Osteoblast (primary cell): ENCODE data around the gene SPTBN1. TPM values are rescaled to one million over a fixed set of nuclear protein-coding genes. Genes with fewer than 3 reads are reported as not detected.

Source experiments
- DNase-seq: peaks from one replicate; pipeline ENCODE4 v3.0.0; 2011; ENCODE audit warnings: low spot score, mixed read lengths; ENCODE audit not compliant: insufficient read length; ENCODE audit errors: missing footprints
- H2AFZ ChIP-seq: 2 replicates; pipeline ENCODE4 v1.6.0; 2011; ENCODE audit warnings: mild to moderate bottlenecking, low read length
- H3K27ac ChIP-seq: 2 replicates; pipeline ENCODE4 v1.5.1; 2011; ENCODE audit warnings: mild to moderate bottlenecking, low read depth, low read length, moderate library complexity
- H3K27me3 ChIP-seq: 2 replicates; pipeline ENCODE4 v1.6.0; 2012; ENCODE audit warnings: mild to moderate bottlenecking, control low read depth, inconsistent platforms, low read length, moderate library complexity; ENCODE audit not compliant: insufficient read depth
- H3K36me3 ChIP-seq: 2 replicates; pipeline ENCODE4 v1.5.1; 2011; ENCODE audit warnings: mild to moderate bottlenecking, low read length, control low read depth, moderate library complexity; ENCODE audit not compliant: insufficient read depth
- H3K4me1 ChIP-seq: 2 replicates; pipeline ENCODE4 v1.5.1; 2011; ENCODE audit warnings: mild to moderate bottlenecking, low read length, control low read depth, moderate library complexity; ENCODE audit not compliant: insufficient read depth
- H3K4me2 ChIP-seq: 2 replicates; pipeline ENCODE4 v1.6.0; 2011; ENCODE audit warnings: mild to moderate bottlenecking, low read length; ENCODE audit not compliant: insufficient read depth
- H3K4me3 ChIP-seq: fragments of 200-600 bp; sonication (generic); 3 replicates; pipeline ENCODE4 v1.5.1; 2012; ENCODE audit warnings: mild to moderate bottlenecking, low read length, inconsistent platforms; ENCODE audit not compliant: insufficient read depth
- H3K79me2 ChIP-seq: 2 replicates; pipeline ENCODE4 v1.6.0; 2012; ENCODE audit warnings: mild to moderate bottlenecking, low read length, control low read depth, inconsistent platforms; ENCODE audit not compliant: insufficient read depth
- H3K9me3 ChIP-seq: 2 replicates; pipeline ENCODE4 v1.5.1; 2011; ENCODE audit warnings: low read depth, low read length, control low read depth
- H4K20me1 ChIP-seq: 2 replicates; pipeline ENCODE4 v1.6.0; 2012; ENCODE audit warnings: mild to moderate bottlenecking, low read length, control low read depth; ENCODE audit not compliant: insufficient read depth
- total RNA-seq: library from RNA; depleted of rRNA; stranded (reverse); fragments of >200 nt; gene quantifications from 2 replicates; pipeline ENCODE4 v1.2.3, GENCODE V29; 2012
- TF ChIP-seq, protein P1 (sequence below): IDR thresholded peaks from 2 replicates; pipeline ENCODE4 v1.5.1; 2011; ENCODE audit warnings: mild to moderate bottlenecking, low read depth, low read length, moderate library complexity; ENCODE audit errors: extremely low read depth

The SPTBN1 gene
- total RNA-seq, 1 donor: 249 TPM

- TF ChIP-seq, protein P1, sequence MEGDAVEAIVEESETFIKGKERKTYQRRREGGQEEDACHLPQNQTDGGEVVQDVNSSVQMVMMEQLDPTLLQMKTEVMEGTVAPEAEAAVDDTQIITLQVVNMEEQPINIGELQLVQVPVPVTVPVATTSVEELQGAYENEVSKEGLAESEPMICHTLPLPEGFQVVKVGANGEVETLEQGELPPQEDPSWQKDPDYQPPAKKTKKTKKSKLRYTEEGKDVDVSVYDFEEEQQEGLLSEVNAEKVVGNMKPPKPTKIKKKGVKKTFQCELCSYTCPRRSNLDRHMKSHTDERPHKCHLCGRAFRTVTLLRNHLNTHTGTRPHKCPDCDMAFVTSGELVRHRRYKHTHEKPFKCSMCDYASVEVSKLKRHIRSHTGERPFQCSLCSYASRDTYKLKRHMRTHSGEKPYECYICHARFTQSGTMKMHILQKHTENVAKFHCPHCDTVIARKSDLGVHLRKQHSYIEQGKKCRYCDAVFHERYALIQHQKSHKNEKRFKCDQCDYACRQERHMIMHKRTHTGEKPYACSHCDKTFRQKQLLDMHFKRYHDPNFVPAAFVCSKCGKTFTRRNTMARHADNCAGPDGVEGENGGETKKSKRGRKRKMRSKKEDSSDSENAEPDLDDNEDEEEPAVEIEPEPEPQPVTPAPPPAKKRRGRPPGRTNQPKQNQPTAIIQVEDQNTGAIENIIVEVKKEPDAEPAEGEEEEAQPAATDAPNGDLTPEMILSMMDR: no peak
- Histone ChIP-seq H4K20me1 (no peaks in the 10 kb centered on the region), H3K4me1 (peaks cover 41% of the 10 kb centered on the region), H3K79me2 (no peaks in the 10 kb centered on the region), H3K4me2 (peak overlapping the region; percentile 64), H2AFZ (no peak overlapping the region), H3K27me3 (no peaks in the 10 kb centered on the region), H3K4me3 (peak overlapping the region; percentile 22), H3K36me3 (no peaks in the 10 kb centered on the region), H3K27ac (no peak overlapping the region), H3K9me3 (no peaks in the 10 kb centered on the region)
- no peak for DNase-seq
These were observed 224.4 kb downstream of the SPTBN1 start for GRCh38 chr2:54680397-54681041.

- Histone ChIP-seq H3K9me3 (no peaks in the 10 kb centered on the region), H2AFZ (no peak overlapping the region), H3K4me1 (peaks cover 32% of the 10 kb centered on the region), H3K36me3 (no peaks in the 10 kb centered on the region), H3K4me2 (no peak overlapping the region), H4K20me1 (no peaks in the 10 kb centered on the region), H3K4me3 (no peak overlapping the region), H3K79me2 (no peaks in the 10 kb centered on the region), H3K27me3 (no peaks in the 10 kb centered on the region), H3K27ac (no peak overlapping the region)
- no peak for DNase-seq
- TF ChIP-seq, protein P1: no peak
These were observed 225.3 kb downstream of the SPTBN1 start for GRCh38 chr2:54681416-54681815.

- no peaks in the 10 kb centered on the region for H3K9me3 ChIP-seq
- H3K4me3 ChIP-seq: no peak overlapping the region
- no peak overlapping the region for H3K4me2 ChIP-seq
- H3K27me3 ChIP-seq: no peaks in the 10 kb centered on the region
- DNase-seq: no peak
- H4K20me1 ChIP-seq: no peaks in the 10 kb centered on the region
- TF ChIP-seq, protein P1: no peak
- H3K79me2 ChIP-seq: no peaks in the 10 kb centered on the region
- no peaks in the 10 kb centered on the region for H3K36me3 ChIP-seq
- H3K4me1 ChIP-seq: peaks cover 13% of the 10 kb centered on the region
- H2AFZ ChIP-seq: no peak overlapping the region
- H3K27ac ChIP-seq: no peak overlapping the region
These were observed 227.5 kb downstream of the SPTBN1 start for GRCh38 chr2:54683596-54683995.

- H3K4me1 ChIP-seq: peaks cover 7% of the 10 kb centered on the region
- TF ChIP-seq, protein P1: no peak
- no peak overlapping the region for H3K27ac ChIP-seq
- DNase-seq: no peak
- no peaks in the 10 kb centered on the region for H4K20me1 ChIP-seq
- H3K9me3 ChIP-seq: no peaks in the 10 kb centered on the region
- H3K4me3 ChIP-seq: no peak overlapping the region
- no peak overlapping the region for H3K4me2 ChIP-seq
- no peaks in the 10 kb centered on the region for H3K36me3 ChIP-seq
- H3K27me3 ChIP-seq: no peaks in the 10 kb centered on the region
- no peaks in the 10 kb centered on the region for H3K79me2 ChIP-seq
- no peak overlapping the region for H2AFZ ChIP-seq
These were observed 229.2 kb downstream of the SPTBN1 start for GRCh38 chr2:54685263-54685775.
